DOHH2 (cell line): Measurements from ENCODE around the gene KCNA5.

Experiments
- CTCF ChIP-seq: fragments of 200-600 bp; sonication (generic); IDR thresholded peaks from one replicate; pipeline ENCODE4 v1.5.1; 2014; ENCODE audit warnings: antibody characterized with exemption, mild to moderate bottlenecking, low read depth, low read length; ENCODE audit not compliant: poor library complexity, severe bottlenecking
- EZH2phosphoT487 ChIP-seq: fragments of 200-600 bp; sonication (generic); IDR thresholded peaks from 2 replicates; pipeline ENCODE4 v1.6.1; 2017; ENCODE audit warnings: borderline replicate concordance, mild to moderate bottlenecking, antibody characterized with exemption, low read length, moderate library complexity, mixed read lengths

GRCh38 chr12:5015711-5016492 lies 27.8 kb upstream of the KCNA5 start:
- no peak for TF ChIP-seq CTCF
- TF ChIP-seq EZH2phosphoT487, result no peak
